Mesenchymal stem cell (in vitro differentiated cells and primary cell): Measurements from ENCODE around the gene SCN2A.
A peak's percentile ranks its signal among the peaks of the same experiment; 100 is the strongest.

Source experiments
- DNase-seq: peaks from one replicate; pipeline ENCODE4 v3.0.0-alpha.2; 2013
- H2AFZ ChIP-seq: one replicate; pipeline ENCODE4 v1.6.1; 2013; ENCODE audit warnings: low read depth, mild to moderate bottlenecking, control low read depth, inconsistent platforms, low read length, moderate library complexity
- H2AK5ac ChIP-seq: 2 replicates; pipeline ENCODE4 v1.6.1; 2013; ENCODE audit warnings: low read length, moderate library complexity, mild to moderate bottlenecking, inconsistent platforms; ENCODE audit not compliant: severe bottlenecking
- H2BK120ac ChIP-seq: one replicate; pipeline ENCODE4 v1.6.1; 2013; ENCODE audit warnings: low read depth, mild to moderate bottlenecking, inconsistent platforms, low read length, moderate library complexity
- H2BK12ac ChIP-seq, 2 experiments: one replicate each; pipeline ENCODE4 v1.6.1; 2013; ENCODE audit warnings: inconsistent platforms in 2 of 2, low read length in 2 of 2, mild to moderate bottlenecking in 2 of 2, moderate library complexity in 2 of 2, control low read depth in 1 of 2
- H2BK15ac ChIP-seq: one replicate; pipeline ENCODE4 v1.6.1; 2013; ENCODE audit warnings: mild to moderate bottlenecking, low read depth, inconsistent platforms; ENCODE audit not compliant: poor library complexity, severe bottlenecking
- H2BK5ac ChIP-seq: 2 replicates; pipeline ENCODE4 v1.6.1; 2013; ENCODE audit warnings: low read depth, mild to moderate bottlenecking, low read length, control low read depth, inconsistent platforms; ENCODE audit not compliant: poor library complexity, severe bottlenecking
- H3K14ac ChIP-seq, 2 experiments: one replicate each; pipeline ENCODE4 v1.6.1; 2013; ENCODE audit warnings: inconsistent platforms in 2 of 2, low read length in 2 of 2, control low read depth in 1 of 2, mild to moderate bottlenecking in 1 of 2, moderate library complexity in 1 of 2
- H3K18ac ChIP-seq, 2 experiments: one replicate each; pipeline ENCODE4 v1.6.1; 2013; ENCODE audit warnings: inconsistent platforms in 2 of 2, low read length in 2 of 2, control low read depth in 1 of 2, low read depth in 1 of 2, mild to moderate bottlenecking in 1 of 2
- H3K23ac ChIP-seq, 2 experiments: one replicate each; pipeline ENCODE4 v1.6.1; 2013; ENCODE audit warnings: inconsistent platforms in 2 of 2, low read length in 2 of 2, mild to moderate bottlenecking in 2 of 2, moderate library complexity in 2 of 2, control low read depth in 1 of 2
- H3K27ac ChIP-seq: 2 replicates; pipeline ENCODE4 v1.5.1; 2013; ENCODE audit warnings: mild to moderate bottlenecking, moderate library complexity, low read length, control low read depth, inconsistent platforms; ENCODE audit not compliant: poor library complexity, severe bottlenecking
- H3K27me3 ChIP-seq, 2 experiments: 2 replicates each; pipeline versions ENCODE4 v1.6.1 to v1.7.0; 2013; ENCODE audit warnings: low read length in 2 of 2, mild to moderate bottlenecking in 2 of 2, moderate library complexity in 2 of 2, control low read depth in 1 of 2, inconsistent platforms in 1 of 2; ENCODE audit not compliant: control insufficient read depth in 1 of 2, insufficient read depth in 1 of 2
- H3K36me3 ChIP-seq, 2 experiments: 2 replicates each; pipeline versions ENCODE4 v1.6.1 to v1.7.0; 2013; ENCODE audit warnings: low read length in 2 of 2, control low read depth in 1 of 2, inconsistent platforms in 1 of 2, low read depth in 1 of 2, mild to moderate bottlenecking in 1 of 2; ENCODE audit not compliant: insufficient read depth in 2 of 2, control insufficient read depth in 1 of 2
- H3K4ac ChIP-seq, 2 experiments: one replicate each; pipeline ENCODE4 v1.6.1; 2013; ENCODE audit warnings: inconsistent platforms in 2 of 2, low read length in 2 of 2, mild to moderate bottlenecking in 2 of 2, moderate library complexity in 2 of 2, control low read depth in 1 of 2, low read depth in 1 of 2
- H3K4me1 ChIP-seq: 2 replicates; pipeline ENCODE4 v1.6.1; 2013; ENCODE audit warnings: low read depth, low read length, control low read depth; ENCODE audit not compliant: control insufficient read depth, insufficient read depth
- H3K4me2 ChIP-seq: 2 replicates; pipeline ENCODE4 v1.6.1; 2013; ENCODE audit warnings: low read length, mild to moderate bottlenecking, inconsistent platforms; ENCODE audit not compliant: poor library complexity, severe bottlenecking
- H3K4me3 ChIP-seq, 2 experiments: 2 replicates each; pipeline versions ENCODE4 v1.5.1 to v1.7.0; 2013; ENCODE audit warnings: low read length in 2 of 2, mild to moderate bottlenecking in 2 of 2, control low read depth in 1 of 2, low read depth in 1 of 2; ENCODE audit not compliant: insufficient read depth in 1 of 2
- H3K79me1 ChIP-seq: replicated peaks from 2 replicates; pipeline ENCODE4 v1.6.1; 2013; ENCODE audit warnings: mild to moderate bottlenecking, control low read depth, low read length, inconsistent platforms; ENCODE audit not compliant: poor library complexity, severe bottlenecking
- H3K9ac ChIP-seq: 2 replicates; pipeline ENCODE4 v1.7.0; 2013; ENCODE audit warnings: mild to moderate bottlenecking, low read length, moderate library complexity
- H3K9me3 ChIP-seq: 2 replicates; pipeline ENCODE4 v1.7.0; 2013; ENCODE audit warnings: mild to moderate bottlenecking, low read length; ENCODE audit not compliant: control insufficient read depth
- H4K8ac ChIP-seq: one replicate; pipeline ENCODE4 v1.6.1; 2013; ENCODE audit warnings: inconsistent platforms, mild to moderate bottlenecking, low read length, moderate library complexity
- H4K91ac ChIP-seq: one replicate; pipeline ENCODE4 v1.6.1; 2013; ENCODE audit warnings: mild to moderate bottlenecking, low read length, inconsistent platforms
- WGBS: methylation state at CpG from one replicate; pipeline ENCODE4 v1.1.7; 2013; ENCODE audit warnings: mixed read lengths; 5-methylcytosine and 5-hydroxymethylcytosine counted together

Gene SCN2A

GRCh38 chr2:165275932-165276331 lies 36.7 kb downstream of the SCN2A start:
- Histone ChIP-seq H3K27ac (no peak overlapping the region), H3K4me1 (no peaks in the 10 kb centered on the region), H4K91ac (no peak overlapping the region), H3K4me3 (no peak overlapping the region), H3K14ac (no peak overlapping the region), H3K9me3 (no peaks in the 10 kb centered on the region), H4K8ac (no peak overlapping the region), H2BK120ac (no peak overlapping the region), H3K27me3 (no peaks in the 10 kb centered on the region), H3K4ac (no peak overlapping the region), H2AK5ac (no peak overlapping the region), H3K4me2 (no peak overlapping the region), H3K79me1 (no peaks in the 10 kb centered on the region), H2BK15ac (no peak overlapping the region), H2BK5ac (no peak overlapping the region), H3K36me3 (no peaks in the 10 kb centered on the region), H3K23ac (no peak overlapping the region), H2BK12ac (no peak overlapping the region), H2AFZ (no peak overlapping the region), H3K9ac (no peak overlapping the region), H3K18ac (no peak overlapping the region)
- DNase-seq, result no peak
- no CpG with 5 or more reads among the region's 2 CpGs for WGBS

- peak; percentile 10 for DNase-seq
- H3K27ac ChIP-seq, result no peak overlapping the region
- no peak overlapping the region for H4K8ac ChIP-seq
- H3K23ac ChIP-seq, result no peak overlapping the region
- H3K36me3 ChIP-seq, result no peaks in the 10 kb centered on the region
- peak overlapping the region in 1 of 2 experiments; percentile 54 for H3K4me3 ChIP-seq
- peak overlapping the region; percentile 47 for H3K9ac ChIP-seq
- no peak overlapping the region for H2AK5ac ChIP-seq
- H2AFZ ChIP-seq, result no peak overlapping the region
- H2BK5ac ChIP-seq, result no peak overlapping the region
- H2BK12ac ChIP-seq, result no peak overlapping the region
- H3K79me1 ChIP-seq, result no peaks in the 10 kb centered on the region
- H3K9me3 ChIP-seq, result no peaks in the 10 kb centered on the region
- H3K27me3 ChIP-seq, result no peaks in the 10 kb centered on the region
- no peak overlapping the region for H2BK120ac ChIP-seq
- H3K18ac ChIP-seq, result no peak overlapping the region
- H3K4me1 ChIP-seq, result no peaks in the 10 kb centered on the region
- no peak overlapping the region for H3K4ac ChIP-seq
- no peak overlapping the region for H3K14ac ChIP-seq
- H2BK15ac ChIP-seq, result no peak overlapping the region
- no peak overlapping the region for H4K91ac ChIP-seq
- no peak overlapping the region for H3K4me2 ChIP-seq
These were observed 38.1 kb downstream of the SCN2A start for GRCh38 chr2:165277295-165277694.

GRCh38 chr2:165277860-165278656 lies 38.8 kb downstream of the SCN2A start:
- no peak overlapping the region for H3K23ac ChIP-seq

GRCh38 chr2:165280356-165280755 lies 41.1 kb downstream of the SCN2A start:
- WGBS, result 86% methylated on average over 4 of the region's 4 CpGs
- no peak overlapping the region for H3K14ac ChIP-seq
- no peak overlapping the region for H4K8ac ChIP-seq
- H2BK12ac ChIP-seq, result no peak overlapping the region
- H4K91ac ChIP-seq, result no peak overlapping the region
- H2BK120ac ChIP-seq, result no peak overlapping the region
- no peak overlapping the region for H3K18ac ChIP-seq
- H3K4ac ChIP-seq, result no peak overlapping the region
- H3K79me1 ChIP-seq, result no peaks in the 10 kb centered on the region
- no peak overlapping the region for H2AK5ac ChIP-seq
- DNase-seq, result no peak
- no peak overlapping the region for H2AFZ ChIP-seq
- H3K4me3 ChIP-seq, result no peak overlapping the region
- H3K4me2 ChIP-seq, result no peak overlapping the region
- no peak overlapping the region for H3K23ac ChIP-seq
- H3K27me3 ChIP-seq, result no peaks in the 10 kb centered on the region
- no peak overlapping the region for H2BK15ac ChIP-seq
- H3K9ac ChIP-seq, result no peak overlapping the region
- H3K36me3 ChIP-seq, result no peaks in the 10 kb centered on the region
- H3K9me3 ChIP-seq, result no peaks in the 10 kb centered on the region
- no peaks in the 10 kb centered on the region for H3K4me1 ChIP-seq
- H3K27ac ChIP-seq, result no peak overlapping the region
- H2BK5ac ChIP-seq, result no peak overlapping the region

More at GRCh38 chr2:165277860-165278656, 38.8 kb downstream of the SCN2A start:
- no peaks in the 10 kb centered on the region for H3K9me3 ChIP-seq
- H4K91ac ChIP-seq, result no peak overlapping the region
- peak overlapping the region; percentile 47 for H3K9ac ChIP-seq
- H3K79me1 ChIP-seq, result no peaks in the 10 kb centered on the region
- H3K4ac ChIP-seq, result no peak overlapping the region
- H3K27me3 ChIP-seq, result no peaks in the 10 kb centered on the region
- no peaks in the 10 kb centered on the region for H3K4me1 ChIP-seq
- H4K8ac ChIP-seq, result no peak overlapping the region
- H3K36me3 ChIP-seq, result no peaks in the 10 kb centered on the region
- H2BK120ac ChIP-seq, result no peak overlapping the region
- 78% methylated on average over 5 of the region's 5 CpGs for WGBS
- peak overlapping the region in 1 of 2 experiments; percentile 54 for H3K4me3 ChIP-seq
- DNase-seq, result no peak
- no peak overlapping the region for H3K18ac ChIP-seq
- no peak overlapping the region for H2BK5ac ChIP-seq
- H2AFZ ChIP-seq, result no peak overlapping the region
- H2AK5ac ChIP-seq, result no peak overlapping the region
- no peak overlapping the region for H2BK15ac ChIP-seq
- H3K27ac ChIP-seq, result no peak overlapping the region
- no peak overlapping the region for H3K4me2 ChIP-seq
- no peak overlapping the region for H2BK12ac ChIP-seq
- H3K14ac ChIP-seq, result no peak overlapping the region
